ENCODE results near the gene PHF20.
"Not testable (repeated sequence)": the region's sequence is repeated elsewhere in the genome, so short reads cannot be mapped to it uniquely, and the experiment has no call there.

The PHF20 gene

GRCh38 chr20:35895516-35895915 lies 123.7 kb downstream of the PHF20 start:
- not testable (repeated sequence) for H3K9ac ChIP-seq (ENCODE audit: low read length); H3K9me3 ChIP-seq (ENCODE audit: low read length); H3K4me3 ChIP-seq (ENCODE audit: low read depth in 1 of 2, low read length in 2 of 2); H3K27me3 ChIP-seq (ENCODE audit: control insufficient read depth in 1 of 2, insufficient read depth in 2 of 2, low read length in 2 of 2); H3K27ac ChIP-seq (ENCODE audit: low read depth, low read length); H3K4me1 ChIP-seq (ENCODE audit: insufficient read depth, low read length)
- peaks cover 12% of the 10 kb centered on the region for H3K36me3 ChIP-seq (ENCODE audit: insufficient read depth, low read length)

- Histone ChIP-seq H3K27ac (ENCODE audit: low read depth, low read length) (no peak overlapping the region), H3K4me1 (ENCODE audit: insufficient read depth, low read length) (no peaks in the 10 kb centered on the region), H3K36me3 (ENCODE audit: insufficient read depth, low read length) (peaks cover 16% of the 10 kb centered on the region), H3K27me3 (ENCODE audit: control insufficient read depth in 1 of 2, insufficient read depth in 2 of 2, low read length in 2 of 2) (no peaks in the 10 kb centered on the region), H3K4me3 (ENCODE audit: low read depth in 1 of 2, low read length in 2 of 2) (no peak overlapping the region), H3K9me3 (ENCODE audit: low read length) (no peaks in the 10 kb centered on the region), H3K9ac (ENCODE audit: low read length) (no peak overlapping the region)
Measured at GRCh38 chr20:35899064-35899463, 127.2 kb downstream of the PHF20 start.

GRCh38 chr20:35901230-35901629 lies 129.4 kb downstream of the PHF20 start:
- not testable (repeated sequence) for H3K9ac ChIP-seq (ENCODE audit: low read length); H3K27ac ChIP-seq (ENCODE audit: low read depth, low read length); H3K4me3 ChIP-seq (ENCODE audit: low read depth in 1 of 2, low read length in 2 of 2); H3K9me3 ChIP-seq (ENCODE audit: low read length); H3K27me3 ChIP-seq (ENCODE audit: control insufficient read depth in 1 of 2, insufficient read depth in 2 of 2, low read length in 2 of 2); H3K4me1 ChIP-seq (ENCODE audit: insufficient read depth, low read length)
- peaks cover 16% of the 10 kb centered on the region for H3K36me3 ChIP-seq (ENCODE audit: insufficient read depth, low read length)

- no peak overlapping the region for H3K9ac ChIP-seq (ENCODE audit: low read length)
- peaks cover 16% of the 10 kb centered on the region for H3K36me3 ChIP-seq (ENCODE audit: insufficient read depth, low read length)
- no peak overlapping the region for H3K27ac ChIP-seq (ENCODE audit: low read depth, low read length)
Measured at GRCh38 chr20:35901678-35902544, 130.1 kb downstream of the PHF20 start.

GRCh38 chr20:35902545-35902941 lies 130.7 kb downstream of the PHF20 start:
- no peaks in the 10 kb centered on the region for H3K4me1 ChIP-seq (ENCODE audit: insufficient read depth, low read length)
- no peak overlapping the region for H3K4me3 ChIP-seq (ENCODE audit: low read depth in 1 of 2, low read length in 2 of 2)
- peaks cover 16% of the 10 kb centered on the region for H3K36me3 ChIP-seq (ENCODE audit: insufficient read depth, low read length)
- no peaks in the 10 kb centered on the region for H3K27me3 ChIP-seq (ENCODE audit: control insufficient read depth in 1 of 2, insufficient read depth in 2 of 2, low read length in 2 of 2)
- no peaks in the 10 kb centered on the region for H3K9me3 ChIP-seq (ENCODE audit: low read length)
- no peak overlapping the region for H3K9ac ChIP-seq (ENCODE audit: low read length)
- H3K27ac ChIP-seq (ENCODE audit: low read depth, low read length), result no peak overlapping the region

More at GRCh38 chr20:35901678-35902544, 130.1 kb downstream of the PHF20 start:
- H3K9me3 ChIP-seq (ENCODE audit: low read length), result no peaks in the 10 kb centered on the region
- no peaks in the 10 kb centered on the region for H3K27me3 ChIP-seq (ENCODE audit: control insufficient read depth in 1 of 2, insufficient read depth in 2 of 2, low read length in 2 of 2)
- H3K4me1 ChIP-seq (ENCODE audit: insufficient read depth, low read length), result no peaks in the 10 kb centered on the region
- no peak overlapping the region for H3K4me3 ChIP-seq (ENCODE audit: low read depth in 1 of 2, low read length in 2 of 2)

- no peak overlapping the region for H3K9ac ChIP-seq (ENCODE audit: low read length)
- H3K27ac ChIP-seq (ENCODE audit: low read depth, low read length), result no peak overlapping the region
- H3K27me3 ChIP-seq (ENCODE audit: control insufficient read depth in 1 of 2, insufficient read depth in 2 of 2, low read length in 2 of 2), result no peaks in the 10 kb centered on the region
- no peak overlapping the region for H3K4me3 ChIP-seq (ENCODE audit: low read depth in 1 of 2, low read length in 2 of 2)
- no peaks in the 10 kb centered on the region for H3K9me3 ChIP-seq (ENCODE audit: low read length)
- H3K4me1 ChIP-seq (ENCODE audit: insufficient read depth, low read length), result no peaks in the 10 kb centered on the region
- peaks cover 16% of the 10 kb centered on the region for H3K36me3 ChIP-seq (ENCODE audit: insufficient read depth, low read length)
Measured at GRCh38 chr20:35903843-35904242, 132.0 kb downstream of the PHF20 start.

GRCh38 chr20:35904982-35905663 lies 133.3 kb downstream of the PHF20 start:
- H3K36me3 ChIP-seq (ENCODE audit: insufficient read depth, low read length), result peaks cover 7% of the 10 kb centered on the region
- H3K4me3 ChIP-seq (ENCODE audit: low read depth in 1 of 2, low read length in 2 of 2), result no peak overlapping the region
- no peaks in the 10 kb centered on the region for H3K4me1 ChIP-seq (ENCODE audit: insufficient read depth, low read length)
- no peak overlapping the region for H3K27ac ChIP-seq (ENCODE audit: low read depth, low read length)
- H3K9me3 ChIP-seq (ENCODE audit: low read length), result no peaks in the 10 kb centered on the region
- no peak overlapping the region for H3K9ac ChIP-seq (ENCODE audit: low read length)
- no peaks in the 10 kb centered on the region for H3K27me3 ChIP-seq (ENCODE audit: control insufficient read depth in 1 of 2, insufficient read depth in 2 of 2, low read length in 2 of 2)

- no peaks in the 10 kb centered on the region for H3K27me3 ChIP-seq (ENCODE audit: control insufficient read depth in 1 of 2, insufficient read depth in 2 of 2, low read length in 2 of 2)
- H3K4me1 ChIP-seq (ENCODE audit: insufficient read depth, low read length), result no peaks in the 10 kb centered on the region
- no peak overlapping the region for H3K27ac ChIP-seq (ENCODE audit: low read depth, low read length)
- no peak overlapping the region for H3K9ac ChIP-seq (ENCODE audit: low read length)
- H3K9me3 ChIP-seq (ENCODE audit: low read length), result no peaks in the 10 kb centered on the region
- H3K36me3 ChIP-seq (ENCODE audit: insufficient read depth, low read length), result peaks cover 2% of the 10 kb centered on the region
- no peak overlapping the region for H3K4me3 ChIP-seq (ENCODE audit: low read depth in 1 of 2, low read length in 2 of 2)
Measured at GRCh38 chr20:35907017-35907701, 135.3 kb downstream of the PHF20 start.

GRCh38 chr20:35908007-35908406 lies 136.2 kb downstream of the PHF20 start:
- Histone ChIP-seq H3K36me3 (ENCODE audit: insufficient read depth, low read length) (peaks cover 3% of the 10 kb centered on the region), H3K9me3 (ENCODE audit: low read length) (no peaks in the 10 kb centered on the region), H3K4me1 (ENCODE audit: insufficient read depth, low read length) (no peaks in the 10 kb centered on the region), H3K4me3 (ENCODE audit: low read depth in 1 of 2, low read length in 2 of 2) (no peak overlapping the region), H3K9ac (ENCODE audit: low read length) (no peak overlapping the region), H3K27me3 (ENCODE audit: control insufficient read depth in 1 of 2, insufficient read depth in 2 of 2, low read length in 2 of 2) (no peaks in the 10 kb centered on the region), H3K27ac (ENCODE audit: low read depth, low read length) (no peak overlapping the region)

- H3K4me3 ChIP-seq (ENCODE audit: low read depth in 1 of 2, low read length in 2 of 2), result no peak overlapping the region
- no peaks in the 10 kb centered on the region for H3K4me1 ChIP-seq (ENCODE audit: insufficient read depth, low read length)
- H3K27me3 ChIP-seq (ENCODE audit: control insufficient read depth in 1 of 2, insufficient read depth in 2 of 2, low read length in 2 of 2), result no peaks in the 10 kb centered on the region
- H3K36me3 ChIP-seq (ENCODE audit: insufficient read depth, low read length), result peaks cover 15% of the 10 kb centered on the region
- no peaks in the 10 kb centered on the region for H3K9me3 ChIP-seq (ENCODE audit: low read length)
- H3K9ac ChIP-seq (ENCODE audit: low read length), result no peak overlapping the region
- H3K27ac ChIP-seq (ENCODE audit: low read depth, low read length), result no peak overlapping the region
Measured at GRCh38 chr20:35909176-35909575, 137.4 kb downstream of the PHF20 start.

GRCh38 chr20:35909796-35910195 lies 138.0 kb downstream of the PHF20 start:
- Histone ChIP-seq H3K9ac (ENCODE audit: low read length) (no peak overlapping the region), H3K27me3 (ENCODE audit: control insufficient read depth in 1 of 2, insufficient read depth in 2 of 2, low read length in 2 of 2) (no peaks in the 10 kb centered on the region), H3K4me3 (ENCODE audit: low read depth in 1 of 2, low read length in 2 of 2) (no peak overlapping the region), H3K27ac (ENCODE audit: low read depth, low read length) (no peak overlapping the region), H3K4me1 (ENCODE audit: insufficient read depth, low read length) (no peaks in the 10 kb centered on the region), H3K36me3 (ENCODE audit: insufficient read depth, low read length) (peaks cover 18% of the 10 kb centered on the region), H3K9me3 (ENCODE audit: low read length) (no peaks in the 10 kb centered on the region)

Data from muscle layer of colon (tissue), 2 donors.